Ureter (tissue), 1 donor: ENCODE data around the gene FHAD1. TPM values are rescaled to one million over a fixed set of nuclear protein-coding genes. Genes with fewer than 3 reads are reported as not detected.

ENCODE experiments used
- DNase-seq: peaks from one replicate; pipeline ENCODE4 v3.0.0-alpha.2; 2020; ENCODE audit warnings: low spot score
- total RNA-seq: library from RNA; stranded (reverse); gene quantifications from one replicate; pipeline ENCODE4 v1.2.4, GENCODE V29; 2023
- donor health status: DM: yes; HTN: yes; CAD: no.

FHAD1 gene
- total RNA-seq, 1 donor from 2014 or later, result 12.3 TPM

GRCh38 chr1:15325375-15326085 is 78.5 kb downstream of the FHAD1 start:
- DNase-seq, result no peak

DNA sequence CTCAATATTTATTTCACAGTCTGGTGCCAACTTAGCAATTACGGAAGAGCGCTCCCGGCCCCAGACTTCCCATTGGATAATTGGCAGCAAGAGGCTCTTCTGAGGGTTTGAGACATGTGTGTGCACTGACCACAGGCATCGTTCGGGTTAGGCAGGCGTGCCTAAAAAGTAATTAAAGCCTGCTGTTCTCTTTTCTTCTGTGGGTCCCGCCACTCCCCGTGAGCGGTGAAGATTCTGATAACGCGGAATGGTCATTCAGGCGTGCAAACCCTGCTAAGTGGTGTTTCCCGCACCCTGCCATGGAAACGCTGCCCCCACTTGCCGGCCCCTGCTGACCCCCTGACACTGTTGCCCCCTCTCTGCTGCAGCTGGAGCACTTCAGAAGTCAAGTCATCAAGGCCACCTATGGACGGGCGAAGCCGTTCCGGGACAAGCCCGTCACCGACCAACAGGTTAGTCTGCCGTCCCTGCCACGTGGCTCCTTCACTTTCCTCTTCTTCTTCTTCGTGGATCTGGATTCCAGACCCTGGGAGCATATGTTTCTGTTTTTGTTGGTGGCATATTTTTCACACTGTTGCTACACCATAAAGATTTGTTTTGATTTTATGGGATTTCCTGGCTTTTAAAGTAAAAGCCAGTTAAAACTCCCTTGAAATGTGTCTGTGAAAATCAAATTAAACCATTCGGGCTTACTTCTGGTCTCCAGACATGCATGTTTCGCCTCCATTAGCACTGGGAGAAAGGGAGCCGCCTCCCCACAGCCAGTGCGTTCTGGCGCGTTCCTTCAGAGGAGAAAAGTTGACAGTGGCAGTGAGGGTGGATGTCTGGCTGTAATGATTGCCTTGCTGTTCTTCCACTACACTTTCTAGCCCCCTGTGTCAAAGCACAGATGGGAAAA is 79.9 kb downstream of the FHAD1 start:
- no peak for DNase-seq

- peak; percentile 59 for DNase-seq
Observed at GRCh38 chr1:15328351-15329103, 81.5 kb downstream of the FHAD1 start.

GRCh38 chr1:15329104-15329820 is 82.2 kb downstream of the FHAD1 start:
- no peak for DNase-seq

DNA sequence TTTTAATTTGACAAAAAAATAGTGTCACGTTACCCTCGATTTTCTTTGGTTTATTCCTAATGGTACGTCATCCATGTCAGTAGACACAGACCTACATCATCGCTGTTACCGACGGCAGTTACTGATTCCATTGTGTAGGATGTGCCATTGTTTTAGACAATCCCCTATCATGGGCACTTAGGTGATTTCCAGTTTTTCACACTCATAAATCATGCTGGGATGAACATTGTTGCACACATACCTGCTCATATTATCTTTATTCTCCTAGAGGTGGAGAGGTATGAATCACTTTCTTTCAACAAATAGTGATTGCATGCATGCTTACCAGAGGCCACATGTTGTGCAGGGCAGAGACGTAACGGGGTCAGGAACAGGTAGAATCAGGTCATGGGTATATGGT is 83.0 kb downstream of the FHAD1 start:
- DNase-seq, result no peak

- no peak for DNase-seq
Observed at GRCh38 chr1:15331180-15331579, 84.2 kb downstream of the FHAD1 start.

GRCh38 chr1:15331734-15332133 is 84.7 kb downstream of the FHAD1 start:
- DNase-seq, result no peak

- DNase-seq, result no peak
Observed at GRCh38 chr1:15332525-15332924, 85.5 kb downstream of the FHAD1 start.

GRCh38 chr1:15332952-15333715 is 86.1 kb downstream of the FHAD1 start:
- no peak for DNase-seq

- no peak for DNase-seq
Observed at GRCh38 chr1:15334995-15335394, 88.0 kb downstream of the FHAD1 start.

GRCh38 chr1:15336866-15337265 is 89.8 kb downstream of the FHAD1 start:
- DNase-seq, result no peak

- no peak for DNase-seq
Observed at GRCh38 chr1:15337656-15338402, 90.8 kb downstream of the FHAD1 start.

- DNase-seq, result no peak
Observed at GRCh38 chr1:15339570-15339969, 92.5 kb downstream of the FHAD1 start.

- no peak for DNase-seq
Observed at GRCh38 chr1:15341228-15341627, 94.2 kb downstream of the FHAD1 start.

DNA sequence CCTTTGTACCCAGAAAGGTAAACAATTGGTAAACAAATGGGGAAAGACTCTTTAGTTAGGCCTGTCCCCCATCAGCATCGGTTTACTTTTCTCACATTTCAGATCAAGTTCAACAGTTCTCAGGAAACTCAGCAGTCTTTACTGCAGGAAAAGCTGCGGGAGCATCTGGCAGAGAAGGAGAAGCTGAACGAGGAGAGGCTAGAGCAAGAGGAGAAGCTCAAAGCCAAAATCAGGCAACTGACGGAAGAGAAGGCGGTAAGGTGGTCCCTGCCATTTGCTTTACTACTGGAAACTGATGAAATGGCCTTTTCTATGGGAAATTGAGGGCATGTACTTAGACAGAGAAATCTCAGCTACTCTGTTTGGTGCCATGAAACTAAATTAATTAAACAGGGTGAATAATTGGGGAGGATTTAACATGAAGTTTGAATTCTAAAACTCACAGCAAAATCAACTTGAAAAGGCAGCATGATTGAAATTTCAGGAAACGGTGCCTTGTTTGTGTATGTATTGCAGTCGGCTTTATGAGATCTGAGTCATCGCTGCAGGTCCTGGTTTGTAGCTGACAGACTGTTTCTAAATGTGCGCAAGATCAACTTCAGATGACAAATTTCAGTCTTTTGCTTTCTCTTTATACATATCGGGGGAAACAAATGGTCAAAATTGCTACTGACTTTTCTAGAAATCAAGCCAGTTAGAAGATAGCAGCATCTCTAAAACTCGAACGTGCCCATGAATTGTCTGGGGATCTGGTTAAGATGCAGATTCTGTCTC is 94.8 kb downstream of the FHAD1 start:
- no peak for DNase-seq

DNA sequence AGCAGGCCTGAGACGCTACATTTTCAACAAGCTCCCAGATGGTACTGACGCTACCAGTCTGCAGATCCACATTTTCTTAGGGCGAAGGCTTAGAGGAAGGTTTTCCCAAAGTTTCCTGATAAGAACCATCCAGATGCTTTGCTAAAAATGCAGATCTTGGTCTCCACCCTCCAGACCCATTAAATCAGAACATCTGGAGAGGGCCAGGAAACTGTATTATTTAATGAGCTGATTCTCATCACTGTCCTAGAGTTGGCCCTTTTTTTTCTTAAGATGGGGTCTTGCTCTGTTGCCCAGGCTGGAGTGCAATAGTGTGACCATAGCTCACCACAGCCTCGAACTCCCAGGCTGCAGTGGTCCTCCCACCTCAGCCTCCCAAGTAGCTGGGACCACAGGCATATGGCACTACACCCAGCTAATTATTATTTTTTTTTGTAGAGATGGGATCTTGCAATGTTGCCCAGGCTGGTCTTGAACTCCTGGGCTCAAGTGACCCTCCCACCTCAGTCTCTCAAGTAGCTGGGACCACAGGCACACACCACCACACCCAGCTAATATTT is 95.5 kb downstream of the FHAD1 start:
- DNase-seq, result no peak

GRCh38 chr1:15343099-15343498 is 96.1 kb downstream of the FHAD1 start:
- DNase-seq, result no peak

GRCh38 chr1:15343729-15344128 is 96.7 kb downstream of the FHAD1 start:
- no peak for DNase-seq

GRCh38 chr1:15344380-15344779 is 97.4 kb downstream of the FHAD1 start:
- no peak for DNase-seq
